Stimulated activated CD4-positive, alpha-beta T cell treated with anti-CD3 and anti-CD28 coated beads, Interleukin-2, amount 100 ng/mL, for 4 hours (primary cell): ENCODE results near the gene CCNDBP1.
"Not testable (repeated sequence)": the region's sequence is repeated elsewhere in the genome, so short reads cannot be mapped to it uniquely, and the experiment has no call there.

Experiments used
- DNase-seq: peaks from one replicate; pipeline ENCODE4 v3.0.0-alpha.2; 2020; ENCODE audit warnings: low read depth

The CCNDBP1 gene

GRCh38 chr15:43193710-43194109 is 8.5 kb downstream of the CCNDBP1 start:
- DNase-seq: no peak

GRCh38 chr15:43194795-43195194 is 9.6 kb downstream of the CCNDBP1 start:
- no peak for DNase-seq

- no peak for DNase-seq
These were observed 11.8 kb downstream of the CCNDBP1 start for GRCh38 chr15:43196760-43197548.

- DNase-seq: not testable (repeated sequence)
These were observed 12.6 kb downstream of the CCNDBP1 start for GRCh38 chr15:43197773-43198172.

- not testable (repeated sequence) for DNase-seq
These were observed 13.4 kb downstream of the CCNDBP1 start for GRCh38 chr15:43198556-43198955.

GRCh38 chr15:43198992-43199391 is 13.8 kb downstream of the CCNDBP1 start:
- DNase-seq: no peak

- no peak for DNase-seq
These were observed 14.8 kb downstream of the CCNDBP1 start for GRCh38 chr15:43199945-43200488.

- DNase-seq: peak; percentile 16
These were observed 19.1 kb downstream of the CCNDBP1 start for GRCh38 chr15:43204016-43204901.

- no peak for DNase-seq
These were observed 20.9 kb downstream of the CCNDBP1 start for GRCh38 chr15:43206054-43206453.

GRCh38 chr15:43207024-43207423 is 21.8 kb downstream of the CCNDBP1 start:
- DNase-seq: no peak

GRCh38 chr15:43208052-43209002 is 23.1 kb downstream of the CCNDBP1 start:
- no peak for DNase-seq

- DNase-seq: no peak
These were observed 24.0 kb downstream of the CCNDBP1 start for GRCh38 chr15:43209059-43209824.

- no peak for DNase-seq
These were observed 25.1 kb downstream of the CCNDBP1 start for GRCh38 chr15:43210172-43210745.

GRCh38 chr15:43210807-43211206 is 25.6 kb downstream of the CCNDBP1 start:
- DNase-seq: no peak

GRCh38 chr15:43211224-43211735 is 26.1 kb downstream of the CCNDBP1 start:
- DNase-seq: no peak

- DNase-seq: no peak
These were observed 27.1 kb downstream of the CCNDBP1 start for GRCh38 chr15:43212299-43212698.

- DNase-seq: no peak
These were observed 27.7 kb downstream of the CCNDBP1 start for GRCh38 chr15:43212951-43213350.

GRCh38 chr15:43213466-43213865 is 28.3 kb downstream of the CCNDBP1 start:
- DNase-seq: no peak

GRCh38 chr15:43214169-43214568 is 29.0 kb downstream of the CCNDBP1 start:
- no peak for DNase-seq

- no peak for DNase-seq
These were observed 29.5 kb downstream of the CCNDBP1 start for GRCh38 chr15:43214592-43215295.
